NCI-H2196 (cell line): ENCODE measurements around the gene PHF23.

Experiments
- DNase-seq: peaks from one replicate; lab custom pipeline; 2025; ENCODE audit not compliant: unreplicated experiment; lab: John Stamatoyannopoulos, UW

The PHF23 gene

DNA sequence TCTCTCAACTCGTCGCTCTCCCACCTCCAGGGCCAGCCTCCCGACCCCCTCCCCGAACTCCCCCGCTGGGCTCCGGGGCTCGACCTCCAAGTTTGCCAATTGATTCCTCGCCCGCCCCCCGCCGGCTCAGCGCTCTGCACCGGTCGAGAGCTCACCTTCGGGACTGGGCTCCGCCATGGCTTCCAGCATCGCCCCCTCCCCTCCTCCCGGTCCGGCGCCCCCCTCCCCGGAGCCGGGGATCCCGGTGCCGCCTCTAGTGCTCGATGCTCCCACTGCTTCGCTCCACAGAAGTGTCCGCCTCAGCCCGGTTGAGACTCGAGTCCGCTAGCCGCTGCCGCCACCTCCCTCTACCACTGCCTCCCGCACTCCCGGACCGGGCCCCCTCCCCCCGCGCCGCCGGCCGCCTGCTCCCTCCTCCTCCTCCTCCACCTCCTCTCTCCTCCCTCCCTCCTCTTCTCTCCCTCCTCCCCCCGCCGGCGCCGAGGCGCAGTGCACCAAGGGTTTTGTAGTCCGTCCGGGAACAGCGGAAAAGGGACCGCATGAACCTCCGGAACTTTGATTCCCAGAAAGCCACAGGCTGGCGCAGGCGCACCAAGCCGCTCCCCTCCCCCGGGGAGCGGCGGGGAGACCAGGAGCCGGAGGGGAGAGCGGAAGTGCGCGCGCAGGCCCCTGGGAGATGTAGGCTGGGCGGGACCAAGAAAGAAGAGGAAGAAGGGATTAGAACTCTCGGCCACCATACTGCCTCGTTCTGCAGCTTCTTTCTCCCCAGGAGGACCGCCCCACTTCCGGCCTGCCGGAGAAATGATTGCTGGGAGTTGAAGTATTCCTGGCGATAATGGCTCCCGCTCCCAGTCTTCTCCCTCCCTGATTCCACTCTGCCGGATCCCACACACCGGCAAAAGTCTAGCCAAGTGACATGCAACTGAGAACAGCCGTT lies at the start of gene PHF23:
Gene PHF23 (minus strand): TSS at position 367 of the 937 bp plus-strand sequence. CDS start 178 bp downstream, at position 189.
- peak; percentile 94 for DNase-seq

DNA sequence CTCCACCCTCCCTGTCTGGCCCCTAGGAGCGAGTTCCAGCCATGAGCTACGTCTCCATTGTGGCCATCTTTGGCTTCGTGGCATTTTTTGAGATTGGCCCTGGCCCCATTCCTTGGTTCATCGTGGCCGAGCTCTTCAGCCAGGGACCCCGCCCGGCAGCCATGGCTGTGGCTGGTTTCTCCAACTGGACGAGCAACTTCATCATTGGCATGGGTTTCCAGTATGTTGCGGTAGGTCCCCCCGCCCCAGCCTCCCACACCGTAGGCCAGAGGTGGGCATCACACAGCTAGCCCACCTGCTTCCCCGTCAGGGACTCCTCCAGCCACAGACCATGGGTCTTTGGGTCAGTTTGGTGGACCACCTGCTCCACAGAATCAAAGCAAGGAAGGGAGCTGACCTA lies 46.4 kb upstream of the PHF23 start:
- DNase-seq = no peak

DNA sequence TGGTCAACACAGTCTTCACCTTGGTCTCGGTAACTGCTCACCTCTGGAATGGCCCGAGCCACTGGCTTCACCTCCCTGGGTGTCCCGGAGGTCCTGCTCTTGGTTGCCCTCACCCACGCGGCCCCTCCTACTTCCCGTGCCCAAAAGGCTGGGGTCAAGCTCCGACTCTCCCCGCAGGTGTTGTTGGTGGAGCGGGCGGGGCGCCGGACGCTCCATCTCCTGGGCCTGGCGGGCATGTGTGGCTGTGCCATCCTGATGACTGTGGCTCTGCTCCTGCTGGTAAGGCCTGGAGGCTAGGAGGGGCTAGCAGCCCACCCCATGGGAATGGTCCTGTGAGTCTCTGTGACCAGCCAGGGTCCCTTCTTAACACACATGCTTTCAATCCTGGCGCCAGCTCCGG lies 45.7 kb upstream of the PHF23 start:
- no peak for DNase-seq

DNA sequence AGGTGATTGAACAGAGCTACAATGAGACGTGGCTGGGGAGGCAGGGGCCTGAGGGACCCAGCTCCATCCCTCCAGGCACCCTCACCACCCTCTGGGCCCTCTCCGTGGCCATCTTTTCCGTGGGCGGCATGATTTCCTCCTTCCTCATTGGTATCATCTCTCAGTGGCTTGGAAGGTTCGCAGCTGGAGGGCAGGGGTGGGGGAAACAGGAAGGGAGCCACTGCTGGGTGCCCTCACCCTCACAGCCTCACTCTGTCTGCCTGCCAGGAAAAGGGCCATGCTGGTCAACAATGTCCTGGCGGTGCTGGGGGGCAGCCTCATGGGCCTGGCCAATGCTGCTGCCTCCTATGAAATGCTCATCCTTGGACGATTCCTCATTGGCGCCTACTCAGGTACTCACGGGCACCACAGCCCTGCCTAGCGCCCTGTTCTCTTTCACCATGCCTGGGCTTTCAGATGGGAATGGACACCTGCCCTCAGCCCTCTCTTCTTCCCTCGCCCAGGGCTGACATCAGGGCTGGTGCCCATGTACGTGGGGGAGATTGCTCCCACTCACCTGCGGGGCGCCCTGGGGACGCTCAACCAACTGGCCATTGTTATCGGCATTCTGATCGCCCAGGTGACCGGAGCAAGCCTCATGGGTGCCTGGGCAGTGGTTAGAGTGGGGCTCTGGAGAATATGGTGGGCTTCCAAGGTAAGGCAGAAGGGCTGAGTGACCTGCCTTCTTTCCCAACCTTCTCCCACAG lies 44.4 kb upstream of the PHF23 start:
- no peak for DNase-seq

DNA sequence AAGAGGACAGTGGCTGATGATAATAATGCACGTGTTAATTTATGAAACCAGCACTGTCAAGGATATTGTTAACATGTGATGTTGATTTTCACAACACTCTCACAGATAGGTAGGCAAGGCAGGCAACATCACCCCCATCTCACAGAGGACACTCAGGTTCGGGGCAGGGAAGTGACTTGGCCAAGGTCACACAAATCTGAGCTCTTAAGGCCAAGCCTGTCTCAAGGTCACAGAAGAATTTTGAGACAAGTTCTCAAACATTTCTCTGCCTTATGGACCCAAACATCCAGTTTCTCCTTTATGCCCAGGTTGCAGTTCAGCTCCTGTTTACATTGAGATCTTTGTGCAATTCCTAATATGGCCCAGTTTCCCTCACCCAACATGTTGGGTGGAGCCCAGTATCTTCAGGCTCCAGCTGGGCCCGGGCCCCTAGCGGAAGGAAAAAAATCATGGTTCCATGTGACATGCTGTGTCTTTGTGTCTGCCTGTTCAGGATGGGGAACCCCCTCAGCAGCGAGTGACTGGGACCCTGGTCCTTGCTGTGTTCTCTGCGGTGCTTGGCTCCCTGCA lies 43.6 kb upstream of the PHF23 start:
- no peak for DNase-seq

DNA sequence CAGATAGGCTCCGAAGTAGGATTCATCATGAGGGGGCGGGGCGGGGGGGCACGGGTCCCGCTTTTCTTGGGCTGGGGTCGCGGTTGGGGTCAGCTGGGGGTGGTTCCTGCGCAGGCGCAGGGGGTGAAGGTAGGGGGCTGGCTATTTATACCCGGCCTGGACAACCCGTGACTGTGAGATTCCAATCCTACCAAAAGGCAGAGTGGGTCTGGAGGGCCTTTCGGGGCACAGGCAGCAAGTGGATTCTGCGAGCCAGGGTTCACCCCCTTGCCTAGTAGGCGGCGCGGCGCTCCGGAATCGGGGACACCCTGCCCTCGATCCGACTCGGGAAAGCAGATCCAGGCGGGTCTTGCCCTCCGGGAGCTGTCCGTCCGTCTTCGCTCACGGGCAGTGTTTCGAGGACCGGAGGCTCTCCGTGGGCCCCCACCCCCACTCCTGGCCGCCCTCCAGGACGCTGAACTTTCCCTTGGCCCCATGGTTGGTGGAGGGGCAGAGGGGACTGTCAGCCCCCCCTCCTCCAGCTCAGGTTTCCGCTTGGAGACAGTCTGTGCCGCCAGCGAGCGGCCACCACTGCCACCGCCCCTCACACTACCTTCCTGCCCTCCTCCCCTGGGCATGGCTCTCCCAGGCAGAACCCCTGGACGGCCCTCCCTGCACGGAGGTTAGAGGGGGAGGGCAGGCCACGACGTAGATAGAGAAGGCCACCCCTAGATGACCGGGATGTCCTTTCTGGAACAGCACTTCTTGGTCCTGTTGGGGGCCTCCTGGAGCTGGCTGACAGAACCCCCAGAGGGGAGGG lies 42.9 kb upstream of the PHF23 start:
- no peak for DNase-seq

DNA sequence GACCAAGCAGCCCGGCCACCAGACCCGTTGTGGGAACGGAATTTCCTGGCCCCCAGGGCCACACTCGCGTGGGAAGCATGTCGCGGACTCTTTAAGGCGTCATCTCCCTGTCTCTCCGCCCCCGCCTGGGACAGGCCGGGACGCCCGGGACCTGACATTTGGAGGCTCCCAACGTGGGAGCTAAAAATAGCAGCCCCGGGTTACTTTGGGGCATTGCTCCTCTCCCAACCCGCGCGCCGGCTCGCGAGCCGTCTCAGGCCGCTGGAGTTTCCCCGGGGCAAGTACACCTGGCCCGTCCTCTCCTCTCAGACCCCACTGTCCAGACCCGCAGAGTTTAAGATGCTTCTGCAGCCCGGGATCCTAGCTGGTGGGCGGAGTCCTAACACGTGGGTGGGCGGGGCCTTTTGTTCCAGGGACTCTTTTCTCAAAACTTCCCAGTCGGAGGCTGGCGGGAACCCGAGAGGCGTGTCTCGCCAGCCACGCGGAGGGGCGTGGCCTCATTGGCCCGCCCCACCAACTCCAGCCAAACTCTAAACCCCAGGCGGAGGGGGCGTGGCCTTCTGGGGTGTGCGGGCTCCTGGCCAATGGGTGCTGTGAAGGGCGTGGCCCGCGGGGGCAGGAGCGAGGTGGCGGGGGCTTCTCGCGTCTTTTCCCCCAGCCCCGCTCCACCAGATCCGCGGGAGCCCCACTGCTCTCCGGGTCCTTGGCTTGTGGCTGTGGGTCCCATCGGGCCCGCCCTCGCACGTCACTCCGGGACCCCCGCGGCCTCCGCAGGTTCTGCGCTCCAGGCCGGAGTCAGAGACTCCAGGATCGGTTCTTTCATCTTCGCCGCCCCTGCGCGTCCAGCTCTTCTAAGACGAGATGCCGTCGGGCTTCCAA lies 42.1 kb upstream of the PHF23 start, which contains the start of gene SLC2A4:
Gene SLC2A4 (plus strand): TSS at position 645 of the 879 bp plus-strand sequence. CDS start 217 bp downstream, at position 862.
- peak; percentile 89 for DNase-seq

DNA sequence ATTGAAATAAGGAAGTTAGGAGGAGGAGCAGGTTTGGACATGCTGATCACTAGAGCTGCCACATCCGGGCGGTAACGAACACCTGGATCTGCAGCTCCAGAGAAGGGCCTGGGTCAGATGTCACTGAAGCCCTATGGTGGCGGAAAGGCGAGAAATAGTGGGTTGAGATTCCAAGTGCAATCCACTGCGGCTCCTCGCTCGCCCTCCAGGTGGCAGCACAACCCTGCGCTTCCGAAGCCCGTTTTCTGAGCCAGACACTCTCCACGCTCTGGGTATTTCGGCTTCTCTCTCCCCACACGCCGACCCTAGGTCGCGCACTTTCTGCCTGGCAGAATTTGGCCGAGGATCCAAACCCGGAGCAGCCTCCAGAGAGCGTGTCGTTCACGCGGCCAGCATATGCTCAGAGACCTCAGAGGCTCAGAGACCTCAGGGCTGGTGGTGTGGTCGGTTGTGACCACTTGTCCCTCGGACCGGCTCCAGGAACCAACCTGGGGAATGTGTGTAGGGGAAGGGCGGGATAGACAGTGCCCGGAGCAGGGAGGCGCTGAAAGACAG lies 41.3 kb upstream of the PHF23 start:
- peak; percentile 85 for DNase-seq

DNA sequence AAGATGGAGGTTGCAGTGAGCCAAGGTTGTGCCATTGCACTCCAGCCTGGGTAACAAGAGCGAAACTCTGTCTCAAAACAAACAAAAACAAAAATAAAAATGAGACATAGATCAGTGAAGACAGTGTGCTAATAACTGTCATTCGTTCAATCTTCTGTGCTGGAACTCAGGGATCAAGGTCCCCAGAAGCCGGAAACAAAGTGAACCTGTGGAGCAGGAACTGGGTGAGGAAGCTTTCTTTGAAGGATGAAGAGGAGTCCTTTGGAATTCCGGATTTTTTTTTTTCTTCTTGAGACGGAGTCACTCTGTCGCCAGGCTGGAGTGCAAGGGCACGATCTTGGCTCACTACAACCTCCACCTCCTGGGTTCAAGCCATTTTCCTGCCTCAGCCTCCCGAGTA lies 40.2 kb upstream of the PHF23 start:
- no peak for DNase-seq

DNA sequence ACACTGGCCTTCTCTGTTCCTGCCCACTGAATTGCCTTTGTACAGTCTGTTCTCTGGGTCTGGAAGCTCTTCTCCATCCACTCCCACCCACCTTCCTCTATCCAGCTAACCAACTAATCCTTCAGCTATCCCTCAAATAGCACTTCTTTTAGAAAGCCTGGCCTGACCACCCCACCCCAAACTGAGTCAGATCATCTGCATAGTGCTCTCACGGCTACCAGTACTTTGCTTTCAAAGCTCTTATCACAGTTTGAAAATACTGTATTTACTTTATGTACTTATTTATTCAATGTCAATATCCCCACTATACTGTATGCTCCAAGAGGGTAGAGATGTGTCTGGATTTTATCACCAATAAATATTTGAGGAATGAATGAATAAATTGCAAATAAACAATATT lies 27.5 kb upstream of the PHF23 start:
- DNase-seq = no peak

DNA sequence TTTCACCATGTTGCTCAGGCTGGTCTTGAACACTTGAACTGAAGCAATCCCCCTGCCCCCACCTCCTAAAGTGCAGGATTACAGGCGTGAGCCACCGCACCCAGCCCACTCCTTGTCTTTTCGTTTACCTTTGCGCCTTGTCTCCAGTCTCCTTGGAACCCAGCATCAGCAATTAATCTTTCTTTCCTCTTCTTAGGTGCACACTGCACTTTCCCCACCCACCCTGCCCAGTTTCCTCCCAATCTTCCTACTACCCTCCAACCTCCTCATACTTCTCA lies 24.5 kb upstream of the PHF23 start:
- DNase-seq = no peak

DNA sequence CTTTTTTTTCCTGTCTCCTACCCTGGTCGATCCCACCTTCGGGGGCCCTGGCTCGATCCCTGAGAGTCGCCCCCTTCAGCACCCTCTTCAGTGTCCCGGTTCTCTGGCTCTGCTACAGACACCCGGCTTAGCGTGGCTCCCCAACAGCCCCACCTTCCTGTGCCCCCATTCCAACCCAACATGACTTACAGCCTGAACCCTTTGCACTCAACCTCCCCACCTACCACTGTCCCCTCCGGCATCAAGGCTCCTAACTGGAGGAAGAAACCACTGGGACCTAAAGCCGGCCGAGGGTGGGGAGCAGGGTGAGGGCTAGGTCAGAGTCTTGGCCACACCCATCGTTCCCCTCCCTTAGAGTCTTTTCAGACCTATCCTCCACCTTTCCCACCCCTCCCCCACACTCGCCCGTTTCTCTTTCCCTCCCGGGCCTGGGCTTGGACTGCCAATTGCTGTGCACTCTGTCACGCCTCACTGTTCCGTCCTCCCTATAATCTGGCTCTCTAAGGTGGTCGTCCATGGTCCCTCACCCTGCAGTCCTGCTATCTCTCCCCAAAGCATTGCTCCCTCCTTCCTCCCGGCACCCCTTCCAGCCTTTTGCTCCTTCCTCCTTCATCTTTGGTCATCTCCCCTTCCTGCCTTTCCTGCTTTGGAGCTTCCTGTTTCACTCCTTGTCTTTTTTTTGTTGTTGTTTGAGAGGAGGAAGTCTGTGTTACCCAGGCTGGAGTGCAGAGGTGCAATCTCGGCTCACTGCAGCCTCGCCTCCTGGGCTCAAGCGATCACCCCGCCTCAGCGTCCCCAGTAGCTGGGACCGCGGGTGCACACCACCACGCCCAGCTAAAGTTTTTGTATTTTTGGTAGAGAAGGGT lies 23.9 kb upstream of the PHF23 start:
- peak; percentile 35 for DNase-seq

DNA sequence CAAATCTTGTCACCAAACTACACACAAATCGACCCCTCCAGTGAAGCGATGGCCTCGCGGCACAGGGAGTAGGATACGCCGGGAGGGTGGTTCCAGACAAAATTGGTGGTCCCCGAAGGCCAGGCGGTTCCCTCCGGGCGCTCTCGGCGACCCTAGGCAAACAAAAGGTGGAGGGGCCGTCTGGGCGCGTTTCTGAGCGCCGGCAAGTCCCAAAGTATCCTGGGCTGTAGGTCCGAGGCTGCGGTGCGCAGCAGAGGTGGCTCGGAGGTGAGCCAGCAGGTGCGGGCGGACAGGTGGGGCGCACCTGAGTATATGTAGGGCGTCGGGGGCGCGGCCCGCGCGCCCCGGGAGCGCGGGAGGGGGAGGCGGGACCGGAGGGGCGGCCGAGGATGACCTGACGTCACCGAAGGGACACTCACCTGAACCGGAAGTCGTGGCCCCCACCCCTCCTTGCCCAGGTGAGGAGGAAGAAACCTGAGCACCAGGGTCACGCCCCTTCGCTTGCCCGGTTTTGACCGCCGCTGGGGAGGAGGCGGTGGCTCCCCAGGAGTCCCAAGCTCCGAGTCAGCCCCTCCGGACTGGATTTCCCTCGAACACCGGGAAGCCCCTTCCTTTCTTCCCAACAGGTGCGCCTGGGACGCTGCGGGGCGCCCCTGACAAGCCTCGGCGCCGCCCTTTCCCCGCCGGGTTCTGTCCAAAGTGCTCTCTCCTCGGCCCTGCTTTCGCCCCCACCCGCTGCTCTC lies 23.1 kb upstream of the PHF23 start, which contains the start of gene CLDN7:
Gene CLDN7 (minus strand): TSS at position 287 of the 743 bp plus-strand sequence. CDS start 435 bp downstream, outside the sequence.
- peak; percentile 73 for DNase-seq

DNA sequence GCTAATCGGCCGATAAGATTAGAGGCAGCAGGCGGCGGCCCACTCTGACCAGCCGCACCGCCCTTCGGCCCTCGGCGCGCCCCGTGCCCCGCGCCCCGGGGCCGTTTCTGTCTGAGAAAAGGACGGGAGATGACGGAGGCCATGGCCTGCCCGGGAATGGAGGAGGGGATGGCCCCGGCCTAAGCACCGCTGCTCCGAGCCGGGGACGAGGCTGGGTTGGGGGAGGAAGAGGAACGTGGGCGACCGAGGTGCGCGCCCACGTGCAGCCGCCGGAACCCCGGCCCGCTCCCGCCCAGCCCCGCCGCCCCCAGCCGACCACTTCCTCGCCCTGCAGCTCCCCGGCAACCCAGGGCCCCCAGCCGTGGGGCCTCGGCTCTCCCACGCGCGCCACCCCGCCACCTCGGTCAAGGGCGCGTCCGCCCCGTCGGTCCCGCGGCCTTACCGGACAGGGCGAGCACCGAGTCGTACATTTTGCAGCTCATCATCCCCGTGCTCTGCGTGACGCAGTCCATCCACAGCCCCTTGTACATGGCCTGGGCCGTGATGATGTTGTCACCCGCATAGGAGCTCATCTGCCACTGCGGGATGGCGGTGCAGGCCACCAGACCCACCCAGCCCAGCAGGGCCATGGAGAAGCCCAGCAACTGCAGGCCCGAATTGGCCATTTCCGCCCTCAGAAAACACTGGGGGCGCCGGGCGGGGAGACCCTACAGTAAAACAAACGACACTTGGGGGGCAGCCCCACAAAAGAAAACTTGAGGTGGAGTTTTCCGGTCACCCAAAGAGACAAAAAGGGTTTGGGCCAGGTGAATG lies 22.3 kb upstream of the PHF23 start:
- DNase-seq = no peak

DNA sequence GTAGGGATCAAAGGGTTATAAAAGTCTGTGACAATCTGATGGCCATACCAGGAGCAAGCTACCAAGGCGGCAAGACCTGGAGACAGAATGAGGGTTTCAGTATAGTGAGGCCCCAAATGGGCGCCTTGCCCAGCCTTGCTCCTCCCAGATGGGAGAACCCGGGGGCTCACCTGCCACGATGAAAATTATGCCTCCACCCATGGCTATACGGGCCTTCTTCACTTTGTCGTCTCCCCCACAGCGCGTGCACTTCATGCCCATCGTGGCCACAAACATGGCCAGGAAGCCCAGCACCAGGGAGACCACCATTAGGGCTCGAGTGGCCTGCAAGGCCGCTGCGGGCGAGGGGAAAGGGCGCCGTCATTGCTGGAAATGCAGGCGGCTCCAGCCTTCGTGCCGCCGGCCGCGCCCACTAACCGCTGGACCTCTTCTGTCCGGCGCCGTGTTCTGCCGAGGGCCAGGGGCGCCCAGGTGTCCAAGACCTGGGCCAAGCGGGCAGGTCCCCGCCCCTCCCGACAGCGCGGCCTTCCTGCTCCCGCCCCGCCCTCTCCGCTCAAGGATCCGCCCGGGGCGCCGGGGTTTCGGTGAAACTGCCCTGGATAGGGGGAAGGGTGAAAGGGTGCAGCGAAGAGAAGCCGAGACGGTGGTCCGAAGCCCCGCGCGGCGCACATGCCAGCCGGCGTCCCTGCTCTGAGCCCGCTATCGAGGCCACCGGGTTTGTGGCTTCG lies 21.6 kb upstream of the PHF23 start:
- peak; percentile 44 for DNase-seq

DNA sequence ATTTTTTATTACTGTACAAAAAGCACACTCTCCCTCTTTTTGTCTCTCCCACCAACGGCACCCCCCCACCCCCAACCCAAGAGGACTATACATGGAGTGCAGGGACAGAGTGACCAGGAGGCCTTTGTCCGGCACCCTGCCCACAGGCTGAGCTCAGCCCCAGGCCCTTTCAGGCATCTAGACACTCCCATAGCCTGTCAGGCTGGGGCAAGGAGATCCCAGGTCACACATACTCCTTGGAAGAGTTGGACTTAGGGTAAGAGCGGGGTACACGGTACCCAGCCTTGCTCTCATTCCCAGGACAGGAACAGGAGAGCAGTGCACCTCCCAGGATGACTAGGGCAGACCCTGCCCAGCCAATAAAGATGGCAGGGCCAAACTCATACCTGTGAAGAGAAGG lies 20.9 kb upstream of the PHF23 start:
- DNase-seq = no peak

DNA sequence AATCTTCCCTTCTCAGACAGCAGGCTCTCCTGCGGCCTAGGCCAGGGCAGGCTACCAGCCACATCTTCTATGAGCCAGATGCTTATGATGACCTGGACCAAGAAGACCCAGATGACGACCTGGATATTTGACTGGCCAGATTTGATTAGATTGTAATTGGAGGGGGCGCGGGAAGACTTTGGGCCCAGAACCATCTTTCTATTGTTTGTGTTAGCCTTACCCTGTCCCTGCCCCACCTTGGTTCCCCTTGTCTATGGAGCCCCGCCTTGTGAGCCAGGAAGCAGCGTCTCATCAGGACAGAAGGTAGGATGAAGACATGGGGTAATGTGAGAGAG lies 20.3 kb upstream of the PHF23 start:
- DNase-seq = no peak
